Measurements from ENCODE around the gene CPNE1.

Gene CPNE1

GRCh38 chr20:35653893-35654292, 10.8 kb downstream of the CPNE1 start:
- DNase-seq (ENCODE audit: low spot score), result no peak

- no peak for DNase-seq (ENCODE audit: low spot score)
Measured at GRCh38 chr20:35653430-35653734, 11.3 kb downstream of the CPNE1 start.

GRCh38 chr20:35652641-35653429, 11.9 kb downstream of the CPNE1 start:
- DNase-seq (ENCODE audit: low spot score), result no peak

DNA sequence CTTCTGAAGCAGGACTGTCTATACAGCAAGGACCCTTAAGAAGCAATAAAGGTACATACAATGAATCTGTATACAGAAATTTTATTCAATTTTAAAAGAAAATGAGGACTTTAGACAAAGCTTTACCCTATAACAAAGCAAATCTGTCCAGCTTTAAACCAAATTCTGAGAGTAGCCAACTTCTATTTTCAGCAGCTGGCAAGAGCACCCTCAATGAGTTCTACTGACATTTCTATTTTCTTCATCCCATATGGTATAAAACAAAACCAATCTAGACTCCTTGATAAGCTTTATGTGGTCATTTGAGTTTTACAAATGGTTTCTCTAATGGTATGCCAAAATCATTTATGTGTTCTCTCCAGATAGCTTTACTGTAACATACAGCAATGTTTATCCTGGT, 12.7 kb downstream of the CPNE1 start:
- DNase-seq (ENCODE audit: low spot score), result no peak

- DNase-seq (ENCODE audit: low spot score), result no peak
Measured at GRCh38 chr20:35650632-35651031, 14.1 kb downstream of the CPNE1 start.

DNA sequence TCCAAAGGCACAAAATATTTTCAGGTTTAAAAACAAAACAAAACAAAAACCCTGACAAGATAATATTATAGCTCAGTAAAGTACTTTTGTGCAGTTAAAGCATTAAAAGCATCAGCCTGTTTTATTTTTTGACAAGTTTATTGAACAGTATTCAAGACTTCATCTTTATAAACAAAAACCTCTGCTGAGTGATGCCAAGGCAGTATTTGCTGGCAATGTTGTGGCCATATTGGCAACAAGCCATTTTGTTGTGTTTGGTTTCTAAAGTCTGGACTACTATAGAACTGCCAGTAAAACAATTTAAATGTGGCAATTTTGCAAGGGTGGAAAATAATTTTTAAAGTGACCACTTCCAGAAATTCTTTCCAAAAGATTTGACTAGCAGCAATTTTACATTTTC, 15.9 kb downstream of the CPNE1 start:
- no peak for DNase-seq (ENCODE audit: low spot score)

GRCh38 chr20:35644806-35645205, 19.9 kb downstream of the CPNE1 start:
- DNase-seq (ENCODE audit: low spot score), result no peak

DNA sequence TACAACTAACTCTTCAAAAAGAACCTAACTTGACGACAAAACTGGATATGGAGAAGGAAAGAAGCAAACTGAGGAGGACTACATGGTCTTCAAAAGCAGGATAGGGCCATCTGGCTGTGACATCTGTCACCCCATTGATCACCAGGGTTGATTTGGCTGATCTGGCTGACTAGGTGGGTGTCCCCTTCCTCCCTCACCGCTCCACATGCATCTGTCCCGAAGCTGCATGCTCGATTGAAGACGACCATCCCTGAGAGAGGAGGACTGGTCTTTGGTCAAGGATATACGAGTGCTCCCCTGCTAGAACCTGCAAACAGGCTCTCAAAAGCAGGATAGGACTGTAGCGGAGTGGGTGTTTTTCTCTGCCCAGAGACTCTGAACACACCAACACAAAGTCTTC, 21.7 kb downstream of the CPNE1 start:
- DNase-seq (ENCODE audit: low spot score), result no peak

GRCh38 chr20:35641743-35642142, 23.0 kb downstream of the CPNE1 start:
- no peak for DNase-seq (ENCODE audit: low spot score)

DNA sequence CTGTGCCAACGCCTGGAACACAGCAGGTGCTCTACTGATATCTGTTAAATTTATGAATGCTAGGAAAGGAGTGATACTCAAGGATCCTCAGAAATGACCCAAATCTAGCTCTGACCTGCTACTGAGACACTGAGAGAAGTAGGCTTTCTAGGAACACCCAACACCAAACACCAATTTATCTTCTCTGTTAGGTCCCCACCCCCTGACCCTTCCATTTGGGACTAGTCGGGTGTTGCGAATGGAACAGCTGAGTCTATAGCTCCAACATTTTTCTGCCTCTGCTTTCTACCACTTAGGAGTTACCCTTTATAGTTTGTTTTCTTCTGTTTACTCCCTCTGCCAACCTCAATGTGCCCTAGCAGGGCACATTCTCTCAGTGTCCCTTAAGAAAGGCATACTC, 24.0 kb downstream of the CPNE1 start:
- DNase-seq (ENCODE audit: low spot score), result no peak

DNA sequence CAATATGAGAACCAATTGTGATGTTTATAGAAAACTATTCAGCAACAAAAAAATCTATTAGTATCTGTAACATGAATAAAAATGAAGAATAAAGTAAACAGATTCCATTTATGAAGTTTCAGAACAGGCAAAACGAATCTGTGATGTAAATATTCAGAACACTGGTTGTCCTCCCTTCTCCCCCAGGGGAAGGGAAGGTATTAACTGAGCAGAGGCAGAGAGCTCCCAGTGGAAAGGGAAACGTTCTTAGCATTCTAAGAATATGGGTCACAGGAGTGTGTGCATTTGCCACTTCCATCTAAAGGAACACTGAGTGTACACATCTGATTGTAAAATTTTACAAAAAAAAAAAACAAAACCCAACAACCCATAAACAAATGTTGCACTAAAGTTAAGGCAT, 25.9 kb downstream of the CPNE1 start:
- DNase-seq (ENCODE audit: low spot score), result no peak

DNA sequence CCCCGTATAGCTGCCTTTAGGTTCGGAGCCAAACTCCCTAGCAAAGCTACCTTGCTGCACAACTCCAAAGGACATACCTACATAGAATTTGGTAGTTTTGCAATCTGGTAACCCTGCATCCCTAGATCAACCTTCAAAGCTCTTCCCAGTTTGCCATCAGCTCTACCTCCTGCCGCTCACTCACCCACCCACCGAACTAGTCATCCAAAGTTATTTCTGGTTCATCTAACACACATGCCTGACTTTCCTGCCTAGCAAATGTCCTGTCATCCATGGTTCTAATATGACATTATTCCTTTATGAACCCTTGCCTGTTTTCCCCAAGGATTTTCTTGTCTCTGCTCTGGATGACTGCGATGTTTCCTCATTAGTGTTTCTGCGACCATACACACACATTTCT, 27.4 kb downstream of the CPNE1 start:
- no peak for DNase-seq (ENCODE audit: low spot score)

DNA sequence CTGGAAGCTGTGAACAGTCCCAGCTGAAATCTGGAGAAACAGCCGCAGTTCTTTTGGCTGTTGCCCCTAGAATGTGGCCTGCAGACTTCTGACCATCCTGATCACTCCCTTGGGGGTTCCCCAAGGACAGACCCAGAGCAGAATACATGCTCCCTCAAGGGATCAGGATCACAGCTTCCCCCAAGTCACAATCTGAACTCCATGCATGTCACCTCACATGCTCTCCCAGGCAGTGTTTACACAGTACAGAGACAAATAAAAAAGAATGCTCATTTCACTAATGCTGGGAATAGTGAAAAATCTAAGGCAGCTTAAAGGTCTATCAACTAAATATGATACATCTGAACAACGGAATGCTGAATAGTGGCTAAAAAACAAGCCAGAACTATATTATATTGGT, 28.6 kb downstream of the CPNE1 start:
- no peak for DNase-seq (ENCODE audit: low spot score)

GRCh38 chr20:35635652-35636051, 29.0 kb downstream of the CPNE1 start:
- no peak for DNase-seq (ENCODE audit: low spot score)

GRCh38 chr20:35632539-35633115, 32.1 kb downstream of the CPNE1 start:
- DNase-seq (ENCODE audit: low spot score), result no peak

- DNase-seq (ENCODE audit: low spot score), result no peak
Measured at GRCh38 chr20:35630636-35631035, 34.1 kb downstream of the CPNE1 start.

DNA sequence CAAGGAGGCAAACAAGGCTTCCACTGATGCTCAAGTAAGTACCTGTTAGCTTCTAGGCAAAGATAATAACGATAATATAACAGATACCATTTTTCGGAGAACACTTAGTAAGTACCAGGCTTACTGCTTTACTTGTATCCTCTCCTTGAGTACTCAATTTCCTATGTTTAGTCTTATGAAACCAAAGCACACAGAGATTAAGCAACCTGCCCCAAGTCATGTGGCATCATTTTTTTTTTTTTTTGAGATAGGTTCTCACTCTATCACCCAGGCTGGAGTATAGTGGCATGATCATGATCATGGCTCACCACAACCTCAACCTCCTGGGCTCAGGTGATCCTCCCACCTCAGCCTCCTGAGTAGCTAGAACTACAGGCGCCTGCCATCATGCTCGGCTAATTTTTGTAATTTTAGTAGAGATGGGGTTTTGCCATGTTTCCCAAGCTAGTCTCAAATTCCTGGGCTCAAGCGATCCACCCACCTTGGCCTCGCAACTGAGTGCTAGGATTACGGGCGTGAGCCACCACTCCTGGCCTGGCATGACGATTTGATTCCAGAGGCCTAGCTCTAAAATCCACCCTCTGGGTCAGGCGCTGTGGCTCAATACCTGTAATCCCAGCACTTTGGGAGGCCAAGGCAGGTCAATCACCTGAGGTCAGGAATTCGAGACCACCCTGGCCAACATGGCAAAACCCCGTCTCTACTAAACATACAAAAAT, 35.1 kb downstream of the CPNE1 start:
- DNase-seq (ENCODE audit: low spot score), result no peak

GRCh38 chr20:35627121-35627520, 37.6 kb downstream of the CPNE1 start:
- DNase-seq (ENCODE audit: low spot score), result no peak

DNA sequence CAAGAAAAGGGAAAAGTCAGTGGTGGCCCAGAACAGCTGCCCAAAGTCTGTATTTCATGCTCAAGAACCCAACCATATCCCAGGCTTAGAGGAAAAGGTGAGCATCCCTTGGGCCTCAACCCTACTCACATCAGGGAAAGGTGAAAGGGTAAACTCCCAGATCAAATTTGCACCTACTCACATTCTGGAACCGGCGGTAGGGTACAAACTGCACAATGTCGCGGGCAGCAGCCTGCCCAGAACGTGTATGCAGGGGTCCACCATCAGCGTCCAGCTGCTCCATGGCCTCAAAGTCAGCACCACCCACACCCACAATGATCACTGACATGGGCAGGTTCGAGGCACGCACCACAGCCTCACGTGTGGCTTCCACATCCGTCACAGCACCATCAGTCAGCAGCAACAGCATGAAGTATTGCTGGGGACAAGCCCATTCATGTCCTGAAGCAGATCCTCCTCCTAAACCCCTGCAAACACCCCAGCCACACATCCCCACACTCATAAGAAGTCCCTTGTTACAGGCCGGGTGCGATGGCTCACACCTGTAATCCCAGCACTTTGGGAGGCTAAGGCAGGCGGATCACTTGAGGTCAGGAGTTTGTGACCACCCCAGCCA, 38.2 kb downstream of the CPNE1 start:
- DNase-seq (ENCODE audit: low spot score), result no peak

DNA sequence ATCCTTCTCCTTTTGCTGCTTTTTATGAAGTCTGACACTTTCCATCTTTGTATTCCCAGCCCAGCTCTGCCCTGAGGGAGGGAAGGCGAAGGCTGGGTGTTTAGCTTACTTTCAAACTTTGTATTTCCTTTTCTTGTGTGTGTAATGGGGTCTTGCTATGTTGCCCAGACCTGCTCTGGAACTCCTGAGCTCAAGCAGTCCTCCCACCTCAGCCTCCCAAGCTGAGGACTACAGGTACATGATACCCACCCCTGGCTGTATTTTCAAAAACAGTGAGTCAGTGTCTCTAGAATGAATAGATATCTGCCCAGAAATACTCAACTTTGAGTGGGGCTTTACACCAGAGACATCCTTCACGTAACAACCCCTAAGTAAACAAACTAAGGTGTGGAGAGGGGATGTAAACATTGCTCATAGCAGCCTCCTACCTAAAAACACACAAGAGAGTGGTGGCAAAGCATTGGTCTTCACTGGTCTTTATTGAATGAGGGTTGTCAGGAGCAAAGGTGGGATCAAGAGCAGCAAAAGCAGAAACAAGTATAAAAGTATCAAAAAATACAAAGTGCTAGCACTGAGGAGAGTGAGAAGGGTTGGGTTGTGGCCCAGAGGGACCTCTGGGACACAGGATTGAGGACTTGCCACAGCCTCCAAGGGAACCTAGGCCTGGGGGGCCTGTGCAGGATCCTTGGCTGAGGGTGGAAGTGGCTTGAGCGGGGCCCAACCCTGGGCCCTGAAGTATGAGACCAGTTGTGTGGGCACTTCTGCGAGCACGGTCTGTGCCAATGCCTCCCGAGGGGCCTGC, 38.9 kb downstream of the CPNE1 start:
- DNase-seq (ENCODE audit: low spot score), result no peak

DNA sequence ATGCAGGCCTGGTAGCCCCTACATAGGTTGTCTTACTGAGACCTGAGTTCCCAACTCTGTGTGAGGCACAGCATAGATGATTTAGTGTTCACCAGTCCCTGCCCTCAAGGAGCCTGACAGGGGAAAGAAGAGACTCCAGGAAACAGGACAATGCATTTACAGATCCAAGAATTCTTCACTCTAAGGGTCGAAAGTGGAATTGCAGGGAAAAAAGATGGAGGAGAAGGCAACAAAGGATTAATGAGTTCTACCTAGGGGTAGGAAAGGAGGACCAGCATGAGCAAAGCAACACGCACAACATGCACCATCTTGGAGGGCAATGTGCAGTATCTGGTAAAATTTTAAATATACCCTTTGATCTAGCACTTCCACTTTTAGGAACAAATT, 43.1 kb downstream of the CPNE1 start:
- no peak for DNase-seq (ENCODE audit: low spot score)

DNA sequence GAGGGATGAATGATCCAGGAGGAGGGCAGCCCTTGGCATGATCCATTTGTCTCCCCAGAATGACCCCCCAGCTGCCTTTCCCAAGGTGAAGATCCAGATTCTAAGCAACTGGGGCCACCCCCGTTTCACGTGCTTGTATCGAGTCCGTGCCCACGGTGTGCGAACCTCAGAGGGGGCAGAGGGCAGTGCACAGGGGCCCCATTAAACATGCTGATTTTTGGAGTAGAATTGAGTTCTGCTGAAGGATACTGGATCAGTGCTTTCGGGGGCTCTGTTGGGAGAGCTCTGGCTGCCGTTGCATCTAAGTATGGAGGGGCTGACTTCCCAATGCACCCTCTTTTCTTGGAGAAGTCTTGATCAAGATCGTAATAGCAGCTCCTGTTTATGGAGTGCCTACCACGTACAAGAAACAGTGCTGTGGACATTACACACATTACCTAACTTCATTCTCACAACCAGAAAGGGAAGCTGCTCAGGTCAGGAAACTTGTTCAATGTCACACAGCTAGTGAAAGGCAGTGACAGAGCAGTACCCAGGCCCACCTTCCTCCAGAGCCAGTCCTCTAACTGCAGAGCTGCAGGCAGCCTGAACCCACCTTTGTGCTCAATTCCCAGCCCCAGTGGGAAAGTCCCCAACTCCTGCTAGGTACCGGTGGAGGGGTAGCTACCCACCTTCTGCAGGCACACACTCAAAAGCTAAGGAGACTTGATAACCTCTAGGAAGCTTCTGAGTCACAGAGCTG, 43.7 kb downstream of the CPNE1 start:
- DNase-seq (ENCODE audit: low spot score), result no peak
